HG02970 (cell line): Measurements from ENCODE around the gene RAB8A.

Experiments used
- ATAC-seq: cut with Tn5 transposase; IDR thresholded peaks from one replicate; pipeline ENCODE4 v1.9.1; 2021; ENCODE audit warnings: mild to moderate bottlenecking, moderate library complexity, moderate number of reproducible peaks; ENCODE audit not compliant: unreplicated experiment, low FRiP score

Gene RAB8A

DNA sequence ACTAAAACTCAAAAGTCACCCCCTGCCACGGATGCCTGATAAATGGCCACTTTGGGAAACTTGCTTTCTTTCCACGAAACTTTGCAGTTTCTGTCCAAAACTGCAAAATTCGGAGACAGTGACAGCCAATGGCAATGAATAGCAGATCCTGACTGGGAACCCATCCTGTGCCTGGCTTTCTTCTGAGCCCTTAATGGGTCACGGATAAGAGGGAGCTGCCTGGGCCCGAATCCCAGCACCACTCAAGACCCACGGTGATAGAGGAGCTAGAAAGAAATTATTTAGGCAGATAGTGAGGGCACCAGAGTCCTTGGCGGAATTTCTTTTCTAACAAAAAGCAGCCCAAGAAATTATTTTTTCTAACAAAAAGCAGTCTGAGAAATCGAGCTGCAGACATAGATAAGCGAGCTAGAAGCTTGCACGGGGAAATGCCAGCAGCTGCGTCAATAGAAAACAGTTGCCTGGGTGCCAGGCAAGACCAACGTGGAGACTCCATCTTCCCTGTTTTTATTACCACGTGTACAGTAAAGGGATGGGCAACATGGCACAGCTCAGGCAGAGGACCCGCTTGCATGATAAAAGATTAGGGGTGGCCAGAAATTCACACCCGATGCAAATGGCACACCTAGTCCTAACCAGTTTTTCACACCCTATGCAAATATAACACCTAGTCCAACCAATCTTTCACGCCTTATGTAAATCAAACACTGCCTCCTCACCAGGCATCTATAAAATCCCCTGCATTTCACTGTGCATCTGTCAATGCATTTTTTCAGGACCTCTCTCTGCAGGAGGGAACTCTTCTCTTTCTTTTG, 24.7 kb downstream of the RAB8A start:
- no peak for ATAC-seq

DNA sequence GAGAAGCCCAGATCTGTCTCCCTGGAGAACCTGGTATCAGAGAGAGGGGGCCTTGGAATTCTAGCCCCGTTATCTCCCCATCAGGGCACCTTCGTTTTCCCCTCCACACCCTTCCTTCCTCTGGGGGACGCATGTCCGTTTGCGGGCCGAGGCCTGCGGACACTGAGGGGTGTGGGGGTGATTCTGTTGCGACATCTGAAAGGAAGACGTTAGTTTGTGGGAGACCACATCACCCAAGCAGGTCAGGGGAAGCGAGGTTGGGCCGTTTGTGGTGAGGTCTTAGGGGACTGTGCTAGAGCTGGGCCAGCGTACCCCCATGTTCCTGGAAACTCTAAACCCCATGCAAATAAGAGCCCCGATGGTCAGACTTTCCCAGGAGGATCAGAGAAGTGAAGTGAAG, 28.1 kb downstream of the RAB8A start:
- no peak for ATAC-seq

DNA sequence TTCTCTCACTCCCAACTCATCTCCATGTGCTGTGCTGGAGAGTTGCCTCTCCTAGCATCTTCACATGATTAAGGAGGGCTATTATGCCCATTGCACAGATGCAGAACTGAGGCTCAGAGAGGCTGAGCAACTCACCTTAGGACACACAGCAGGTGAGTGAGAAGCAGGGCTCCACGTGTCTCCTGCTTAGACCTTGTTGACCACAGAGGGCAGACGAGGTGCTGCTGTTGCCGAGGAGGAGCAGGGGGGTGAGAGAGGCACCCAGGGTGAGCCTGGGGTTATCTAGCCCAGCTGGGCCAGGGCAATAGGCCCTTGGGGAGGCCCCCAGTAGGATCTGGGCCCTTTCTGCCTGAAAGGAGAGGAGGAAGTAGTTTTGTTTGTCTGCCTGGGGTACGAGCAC, 29.4 kb downstream of the RAB8A start:
- no peak for ATAC-seq

DNA sequence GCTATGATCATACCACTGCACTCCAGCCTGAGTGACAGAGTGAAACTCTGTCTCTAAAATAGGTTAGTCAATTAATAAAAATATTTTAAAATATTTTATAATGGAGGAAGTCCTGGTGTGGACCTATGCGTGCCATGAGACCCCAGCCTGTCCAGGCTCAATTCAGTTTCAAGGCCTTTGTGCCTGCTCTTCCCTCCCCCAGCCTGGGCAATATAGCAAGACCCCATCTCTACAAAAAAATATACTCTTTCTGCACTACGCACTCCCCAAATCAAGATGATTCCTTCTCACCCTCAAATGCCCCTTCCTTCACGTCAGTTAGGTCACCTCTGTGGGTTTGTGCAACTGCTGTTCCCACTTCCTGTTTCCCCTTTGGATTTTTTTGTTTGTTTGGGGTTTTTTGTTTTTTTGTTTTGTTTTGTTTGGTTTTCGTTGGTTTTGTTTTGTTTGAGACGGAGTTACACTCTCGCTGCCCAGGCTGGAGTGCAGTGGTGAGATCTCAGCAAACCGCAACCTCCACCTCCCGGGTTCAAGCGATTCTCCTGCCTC, 30.4 kb downstream of the RAB8A start:
- ATAC-seq = no peak

DNA sequence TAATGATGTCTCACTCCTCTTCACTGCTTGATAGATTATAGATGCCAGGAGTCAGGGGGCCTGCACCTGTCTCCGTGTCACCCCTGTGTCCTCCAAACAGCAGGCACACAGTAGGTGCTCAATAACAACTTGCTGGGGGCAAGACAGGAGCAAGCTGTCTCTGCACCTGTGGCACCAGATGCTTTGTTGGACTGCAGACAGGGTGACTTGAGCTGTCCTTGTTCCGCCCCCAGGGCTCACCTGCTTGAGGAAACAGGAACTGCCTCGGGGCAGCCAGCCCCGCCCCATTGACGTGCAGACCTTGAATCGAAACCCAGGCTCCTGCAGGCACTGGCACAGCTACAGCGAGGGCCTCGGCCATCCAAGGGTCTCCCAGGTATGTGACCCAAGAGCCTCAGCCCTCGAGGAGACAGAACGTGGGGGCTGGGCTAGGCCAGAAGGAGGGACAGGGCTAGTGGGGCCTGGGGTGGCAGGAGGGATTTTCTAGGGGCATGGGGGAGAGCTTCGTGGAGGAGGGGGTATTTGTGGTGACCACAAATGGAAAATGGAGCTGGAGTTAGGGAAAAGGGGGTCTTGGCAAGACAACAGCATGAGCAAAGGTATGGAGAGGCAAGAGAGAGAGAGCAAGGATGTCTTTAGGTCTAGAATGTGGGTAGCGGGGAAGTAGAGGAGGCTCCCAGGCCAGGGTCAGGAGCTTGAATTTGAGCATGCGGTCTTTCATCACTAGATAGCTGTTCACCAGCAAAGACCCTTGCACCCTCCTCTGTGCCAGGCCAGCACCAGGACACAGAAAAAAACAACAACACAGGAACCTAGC, 31.9 kb downstream of the RAB8A start, which contains the start of gene HSH2D:
Gene HSH2D, plus strand, starts transcription at position 287 of the 817 bp plus-strand sequence. CDS start 5,066 bp downstream, outside the sequence.
- ATAC-seq = no peak

DNA sequence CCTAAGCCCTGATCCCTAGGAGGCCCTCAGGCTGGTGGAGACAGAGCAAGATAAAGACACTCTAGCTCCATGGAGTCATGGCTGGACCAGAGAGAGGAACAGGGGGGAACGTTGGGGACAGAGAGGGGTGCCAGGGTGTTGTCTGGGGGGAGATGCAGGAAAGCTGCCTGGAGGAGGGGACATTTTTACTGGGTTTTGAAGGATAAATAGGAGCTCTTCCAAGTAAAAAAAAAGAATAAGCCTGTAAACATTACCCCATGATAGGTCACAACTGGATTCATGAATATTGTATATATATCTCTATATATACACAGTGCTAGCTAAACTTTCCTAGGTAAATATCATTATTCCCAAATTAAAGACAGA, 32.5 kb downstream of the RAB8A start:
- ATAC-seq = no peak

DNA sequence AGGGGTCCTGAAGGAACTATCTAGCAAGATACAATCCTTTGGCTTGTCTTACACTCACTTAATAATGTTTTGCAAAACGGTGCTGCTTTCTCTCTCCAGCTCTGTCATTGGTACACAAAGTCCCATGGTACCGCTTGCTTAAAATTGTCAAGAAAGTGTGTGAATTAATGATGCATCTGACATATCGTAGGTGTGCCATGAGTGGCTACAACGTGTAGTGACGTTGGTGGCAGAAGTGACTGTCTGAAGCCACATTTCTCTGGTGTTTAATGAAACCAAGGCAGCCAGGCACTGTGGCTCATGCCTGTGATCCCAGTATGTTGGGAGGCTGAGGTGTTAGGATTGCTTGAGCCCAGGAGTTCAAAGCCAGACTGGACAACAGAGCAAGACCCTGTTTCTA, 34.4 kb downstream of the RAB8A start:
- no peak for ATAC-seq

DNA sequence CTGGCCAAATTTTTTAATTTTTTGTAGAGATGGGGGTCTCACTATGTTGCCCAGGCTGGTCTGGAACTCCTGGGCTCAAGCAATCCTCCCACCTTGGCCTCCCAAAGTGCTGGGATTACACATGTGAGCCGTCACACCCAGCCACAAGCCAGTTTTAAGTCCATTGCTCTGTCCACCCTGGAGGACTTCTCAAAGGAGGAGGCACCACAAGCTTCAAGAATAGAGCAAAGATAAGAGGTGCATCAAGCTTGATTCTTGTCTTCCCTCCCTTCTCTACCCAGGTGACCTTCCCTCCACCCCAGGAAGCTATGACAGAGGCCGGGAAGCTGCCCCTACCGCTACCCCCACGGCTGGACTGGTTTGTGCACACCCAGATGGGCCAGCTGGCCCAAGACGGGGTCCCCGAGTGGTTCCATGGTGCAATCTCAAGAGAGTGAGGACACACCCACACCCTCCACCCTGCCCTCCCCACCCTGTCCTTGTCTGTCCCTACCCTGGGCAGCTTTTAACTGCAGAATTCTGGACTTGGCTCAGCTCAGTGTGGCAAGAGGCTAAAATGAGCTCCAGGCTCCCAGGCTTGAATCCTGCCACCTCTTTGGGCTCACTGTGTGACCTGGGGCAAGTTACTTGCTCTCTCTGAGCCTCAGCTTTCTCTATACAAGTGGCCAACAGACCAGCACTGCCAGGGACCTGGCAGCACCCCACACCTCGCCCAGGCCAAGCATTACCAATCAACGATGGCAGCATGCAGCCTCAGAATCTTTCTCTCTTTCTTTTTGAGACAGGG, 36.9 kb downstream of the RAB8A start:
- no peak for ATAC-seq

DNA sequence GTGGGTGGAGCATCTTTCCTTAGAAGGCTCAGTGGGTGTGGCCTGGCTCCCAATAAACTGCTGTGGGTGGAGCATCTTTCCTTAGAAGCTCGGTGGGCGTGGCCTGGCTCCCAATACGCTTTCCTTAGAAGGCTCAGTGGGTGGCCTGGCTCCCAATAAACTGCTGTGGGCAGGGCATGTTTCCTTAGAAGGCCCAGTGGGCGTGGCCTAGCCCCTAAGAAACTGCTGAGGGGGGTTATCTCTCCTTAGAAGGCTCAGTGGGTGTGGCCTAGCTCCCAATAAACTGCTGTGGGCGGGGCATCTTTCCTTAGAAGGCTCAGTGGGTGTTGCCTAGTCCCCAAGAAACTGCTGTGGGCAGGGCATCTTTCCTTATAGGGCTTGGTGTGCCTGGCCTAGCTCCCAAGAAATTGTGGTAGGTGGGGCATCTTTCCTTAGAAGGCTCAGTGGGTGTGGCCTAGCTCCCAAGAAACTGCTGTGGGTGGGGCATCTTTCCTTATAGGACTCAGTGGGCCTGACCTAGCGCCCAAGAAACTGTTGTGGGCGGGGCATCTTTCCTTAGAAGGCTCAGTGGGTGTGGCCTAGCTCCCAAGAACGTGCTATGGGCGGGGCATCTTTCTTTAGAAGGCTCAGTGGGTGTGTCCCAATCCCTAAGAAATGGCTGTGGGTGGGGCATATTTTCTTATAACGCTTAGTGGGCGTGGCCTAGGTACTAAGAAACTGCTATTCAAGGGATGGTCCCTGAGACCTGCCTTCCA, 42.1 kb downstream of the RAB8A start:
- ATAC-seq = no peak

DNA sequence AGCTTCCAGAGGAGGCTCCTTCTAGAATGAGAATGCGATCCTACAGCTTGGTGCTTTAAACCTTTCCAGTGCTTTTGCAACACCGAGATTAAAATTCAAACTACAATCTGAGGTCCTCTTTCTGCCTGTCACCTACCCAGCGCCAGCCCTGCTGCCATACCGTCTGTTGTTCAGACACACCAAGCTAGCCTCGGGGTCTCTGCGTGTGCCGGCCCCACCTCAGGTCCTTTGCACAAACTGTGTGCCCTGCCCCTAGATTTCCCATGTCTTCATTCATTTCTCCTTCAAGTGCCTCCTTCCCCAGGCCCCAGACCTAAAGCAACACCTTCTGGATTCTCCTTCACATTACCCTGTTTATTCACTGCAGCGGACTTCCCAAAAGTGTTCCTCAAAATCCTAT, 42.9 kb downstream of the RAB8A start:
- ATAC-seq = no peak

DNA sequence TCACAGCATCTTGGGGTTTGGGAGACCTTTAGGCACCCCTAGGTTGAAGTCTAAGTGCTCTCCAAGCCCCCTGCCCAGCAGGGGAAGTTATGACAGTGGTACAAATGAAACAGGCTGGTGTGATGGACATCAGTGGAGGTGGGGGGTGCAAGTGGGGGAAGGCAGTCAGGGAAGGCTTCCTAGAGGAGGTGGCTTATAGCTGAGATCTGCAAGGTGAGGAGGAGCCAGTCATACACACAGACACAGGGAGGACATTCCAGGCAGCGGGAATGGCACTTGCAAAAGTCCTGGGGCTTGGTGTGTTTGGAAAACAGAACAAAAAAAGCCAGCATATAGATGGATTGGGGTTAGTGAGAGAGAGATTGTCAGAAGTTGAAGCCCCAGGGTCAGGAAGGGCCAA, 43.4 kb downstream of the RAB8A start:
- no peak for ATAC-seq

DNA sequence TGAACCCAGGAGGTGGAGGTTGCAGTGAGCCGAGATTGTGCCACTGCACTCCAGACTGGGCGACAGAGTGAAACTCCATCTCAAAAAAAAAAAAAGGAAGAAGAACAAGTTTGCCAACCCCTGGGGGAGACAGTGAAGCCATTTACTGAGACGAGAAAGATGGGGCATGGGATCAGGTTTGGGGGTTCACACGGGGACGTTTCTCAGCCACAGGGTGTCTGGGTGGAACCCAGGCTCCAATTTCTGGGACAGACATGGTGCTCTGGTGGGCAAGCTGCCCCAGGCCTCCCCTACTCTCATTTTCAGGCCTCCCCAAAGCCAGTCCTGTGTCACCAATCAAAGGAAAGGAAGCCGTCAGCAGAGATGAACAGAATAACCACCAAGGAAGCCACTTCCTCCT, 45.2 kb downstream of the RAB8A start:
- no peak for ATAC-seq

DNA sequence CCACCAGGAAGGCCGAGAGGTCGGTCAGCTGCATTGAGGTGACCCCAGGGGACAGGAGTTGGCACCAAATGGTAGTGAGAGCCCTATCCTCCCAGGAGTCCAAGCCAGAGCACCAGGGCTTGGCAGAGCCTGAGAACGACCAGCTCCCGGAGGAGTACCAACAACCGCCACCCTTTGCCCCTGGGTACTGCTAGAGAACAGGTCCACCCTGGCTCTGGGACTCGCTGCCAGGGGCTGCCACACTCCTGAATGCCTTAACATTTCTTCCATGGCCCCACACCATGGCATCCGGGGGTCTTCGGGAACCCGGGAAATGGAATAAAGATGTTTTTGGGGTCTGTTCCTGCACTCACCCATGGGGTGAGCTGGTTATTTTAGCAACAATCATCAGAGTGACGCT, 45.9 kb downstream of the RAB8A start:
- no peak for ATAC-seq

DNA sequence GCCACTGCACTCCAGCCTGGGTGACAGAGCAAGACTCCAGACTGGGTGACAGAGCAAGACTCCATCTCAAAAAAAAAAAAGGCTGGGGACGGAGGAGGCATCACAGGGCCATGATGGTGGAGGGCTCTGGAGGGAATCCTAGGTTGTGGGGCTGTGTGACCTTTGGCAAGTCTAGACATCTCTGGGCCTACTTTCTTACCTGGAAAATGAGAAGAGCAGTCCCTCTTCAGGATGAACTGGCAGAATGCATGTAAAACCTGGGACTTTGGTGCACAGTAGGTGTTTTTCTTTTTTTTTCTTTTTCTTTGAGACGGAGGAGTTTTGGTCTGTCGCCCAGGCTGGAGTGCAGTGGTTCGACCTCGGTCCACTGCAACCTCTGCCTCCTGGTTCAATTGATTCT, 48.0 kb downstream of the RAB8A start:
- ATAC-seq = no peak

DNA sequence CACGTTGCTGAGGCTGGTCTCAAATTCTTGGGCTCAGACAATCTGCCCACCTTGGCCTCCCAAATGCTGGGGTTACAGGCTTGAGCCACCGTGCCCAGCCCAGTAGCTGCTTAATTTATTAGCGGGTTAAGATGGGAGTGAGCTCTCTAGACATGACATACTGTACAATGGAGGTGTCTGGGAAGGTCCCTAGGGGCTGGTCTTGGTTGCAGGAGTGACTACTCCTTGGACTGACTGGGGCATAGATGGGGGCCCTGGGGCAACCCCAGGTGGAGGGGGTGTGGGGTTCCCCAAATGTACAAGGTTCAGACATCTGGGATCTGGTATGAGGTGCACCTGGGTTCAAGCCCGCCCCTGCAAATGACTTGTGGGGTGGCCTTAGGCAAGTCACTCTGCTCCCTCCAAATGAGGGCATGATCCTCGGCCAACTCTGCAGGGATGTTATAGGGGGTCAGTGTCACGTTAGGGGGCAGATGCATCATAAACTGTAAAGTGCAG, 48.8 kb downstream of the RAB8A start:
- ATAC-seq = no peak

DNA sequence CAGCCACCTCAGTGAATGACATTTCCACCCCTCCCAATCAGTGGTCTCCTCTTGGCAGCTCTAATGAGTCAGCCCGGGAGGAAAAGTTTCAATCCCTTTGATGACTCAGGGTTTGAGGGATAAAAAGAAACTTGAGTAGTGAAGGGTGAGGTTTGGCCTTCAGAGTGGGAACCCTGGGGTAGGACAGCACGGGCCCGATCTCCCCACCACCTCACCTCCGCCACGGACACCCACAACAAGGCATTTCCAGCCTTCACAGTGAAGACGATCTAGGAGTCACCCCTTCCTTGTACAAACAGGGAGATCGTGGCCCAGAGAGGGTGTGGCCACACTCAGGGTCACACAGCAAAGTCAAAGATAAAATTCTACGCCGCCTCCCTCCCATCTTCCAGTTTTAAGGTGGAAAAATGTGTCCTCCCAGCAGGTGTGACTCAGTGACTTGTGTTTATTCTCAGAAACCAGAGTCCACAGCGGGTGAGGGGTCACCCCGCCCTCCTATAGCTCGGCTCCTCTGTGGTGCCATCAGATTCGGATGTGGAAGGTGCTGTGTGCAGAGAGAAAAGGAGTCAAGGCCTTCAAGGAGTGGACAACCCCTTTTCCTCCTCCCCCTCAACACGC, 49.4 kb downstream of the RAB8A start:
- no peak for ATAC-seq

DNA sequence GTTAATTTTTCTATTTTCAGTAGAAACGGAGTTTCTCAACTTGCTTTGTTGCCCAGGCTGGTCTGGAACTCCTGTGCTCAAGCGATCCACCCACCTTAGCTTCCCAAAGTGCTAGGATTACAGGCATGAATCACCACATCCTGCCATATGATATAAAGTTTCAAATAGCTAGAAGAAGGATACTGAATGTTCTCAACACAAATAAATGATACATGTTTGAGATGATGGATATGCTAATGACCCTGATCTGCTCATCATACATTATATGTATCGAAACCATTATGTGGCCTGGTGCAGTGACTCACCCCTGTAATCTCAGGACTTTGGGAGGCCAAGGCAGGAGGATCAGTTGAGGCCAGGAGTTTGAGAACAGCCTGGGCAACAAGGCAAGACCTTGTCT, 50.2 kb downstream of the RAB8A start:
- ATAC-seq = no peak

DNA sequence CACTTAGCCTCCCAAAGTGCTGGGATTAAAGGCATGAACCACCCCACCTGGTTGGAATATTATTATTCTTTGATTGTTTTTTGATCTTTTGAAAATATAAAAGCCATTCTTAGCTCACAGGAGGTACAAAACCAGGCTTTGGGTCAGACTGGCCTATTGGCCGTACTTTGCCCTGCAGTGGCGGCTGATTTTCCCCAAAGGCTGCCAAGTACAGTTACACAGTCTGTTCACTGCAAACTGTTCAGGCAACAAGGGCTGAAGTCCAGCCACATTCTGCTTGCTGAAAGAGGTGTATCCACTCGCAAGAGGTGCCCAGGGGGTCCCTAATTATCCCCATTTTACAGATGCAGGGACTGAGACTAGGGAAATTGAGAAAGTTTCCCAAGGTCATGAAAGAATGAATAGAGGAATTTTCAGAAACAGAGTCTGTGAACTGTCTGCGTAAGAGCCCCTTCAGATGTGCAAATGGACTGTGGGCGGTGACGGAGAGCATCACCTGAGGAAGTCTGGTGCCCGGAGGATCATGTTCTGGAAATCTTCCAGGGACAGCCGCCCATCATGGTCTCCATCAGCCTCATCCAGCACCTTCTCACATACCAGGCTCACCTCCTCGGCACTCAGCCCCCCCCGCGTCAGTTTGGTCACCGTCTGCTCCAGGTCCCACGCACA, 52.7 kb downstream of the RAB8A start:
- no peak for ATAC-seq

DNA sequence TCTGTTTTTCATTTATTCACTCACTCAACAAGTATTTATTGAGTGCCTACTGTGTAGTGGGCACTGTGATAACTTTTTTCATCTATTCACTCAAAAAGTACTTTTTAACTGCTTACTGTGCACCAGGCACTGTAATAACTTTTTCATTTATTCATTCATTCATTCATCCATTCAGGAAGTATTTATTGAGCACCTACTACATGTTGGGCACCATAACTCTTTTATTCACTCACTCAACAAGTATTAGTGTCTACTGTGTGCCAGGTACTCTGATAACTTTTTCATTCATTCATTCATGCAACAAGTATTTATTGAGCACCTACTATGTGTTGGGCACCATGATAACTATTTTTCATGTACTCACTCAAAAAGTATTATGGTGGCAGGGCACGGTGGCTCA, 54.7 kb downstream of the RAB8A start:
- no peak for ATAC-seq
